ENCODE data around the gene SMIM5. TPM values are rescaled to one million over a fixed set of nuclear protein-coding genes. Genes with fewer than 3 reads are reported as not detected.

Gene SMIM5, protein sequence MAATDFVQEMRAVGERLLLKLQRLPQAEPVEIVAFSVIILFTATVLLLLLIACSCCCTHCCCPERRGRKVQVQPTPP
- under 1 TPM; 0.27 to 0.28 TPM for total RNA-seq

DNA sequence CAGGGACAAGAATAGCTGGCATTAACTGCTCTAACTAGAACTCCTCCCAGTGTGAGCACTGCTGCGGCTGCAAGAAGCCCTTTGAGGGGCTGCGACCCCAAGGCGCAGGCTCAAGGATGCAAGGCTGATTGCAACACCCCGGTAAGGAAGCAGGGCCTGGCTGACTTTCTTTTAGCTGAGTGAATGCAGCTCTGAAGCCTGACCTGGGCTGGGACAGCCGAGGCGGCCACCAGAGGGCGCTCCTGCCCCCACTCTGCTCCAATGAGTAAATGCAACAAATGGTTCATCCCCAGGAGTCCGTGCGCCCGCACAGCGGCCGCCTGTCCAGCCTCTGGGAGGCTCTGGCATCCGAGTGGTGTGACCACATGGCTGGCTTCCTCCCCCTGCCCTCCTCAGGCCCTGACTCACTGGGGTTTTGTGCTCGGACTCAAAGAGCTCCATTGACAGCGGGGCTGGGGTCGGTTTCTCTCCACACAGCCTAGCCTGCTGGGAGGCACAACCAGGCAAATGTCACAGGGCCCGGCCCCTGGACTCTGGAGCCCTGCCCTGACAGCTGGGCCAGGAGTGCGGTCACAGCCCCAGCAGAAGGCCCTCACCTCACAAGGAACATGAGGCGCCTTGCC lies at the start of gene SMIM5:
TSS of gene SMIM5 (plus strand) at position 572 of the 623 bp plus-strand sequence. CDS start 6,768 bp downstream, outside the sequence.
- no peaks in the 10 kb centered on the region for H3K27me3 ChIP-seq (replicated peaks; ENCODE audit: insufficient read depth)
- H3K27ac ChIP-seq: peak within 1 kb of the TSS; percentile 64 to 71
- DNase-seq (ENCODE audit: low spot score) (peak; percentile 50), ATAC-seq (ENCODE audit: insufficient number of reproducible peaks, low FRiP score, low read depth) (peak; percentile 64)
- H3K36me3 ChIP-seq: peaks cover 5% of the 10 kb centered on the region
- H3K4me3 ChIP-seq: peak within 1 kb of the TSS; percentile 36
- H3K4me1 ChIP-seq (ENCODE audit: control insufficient read depth in 1 of 2, low read depth in 2 of 2): peaks cover 10 to 23% of the 10 kb centered on the region in 2 donors
- no peaks in the 10 kb centered on the region for H3K9me3 ChIP-seq
- TF ChIP-seq, protein P1, sequence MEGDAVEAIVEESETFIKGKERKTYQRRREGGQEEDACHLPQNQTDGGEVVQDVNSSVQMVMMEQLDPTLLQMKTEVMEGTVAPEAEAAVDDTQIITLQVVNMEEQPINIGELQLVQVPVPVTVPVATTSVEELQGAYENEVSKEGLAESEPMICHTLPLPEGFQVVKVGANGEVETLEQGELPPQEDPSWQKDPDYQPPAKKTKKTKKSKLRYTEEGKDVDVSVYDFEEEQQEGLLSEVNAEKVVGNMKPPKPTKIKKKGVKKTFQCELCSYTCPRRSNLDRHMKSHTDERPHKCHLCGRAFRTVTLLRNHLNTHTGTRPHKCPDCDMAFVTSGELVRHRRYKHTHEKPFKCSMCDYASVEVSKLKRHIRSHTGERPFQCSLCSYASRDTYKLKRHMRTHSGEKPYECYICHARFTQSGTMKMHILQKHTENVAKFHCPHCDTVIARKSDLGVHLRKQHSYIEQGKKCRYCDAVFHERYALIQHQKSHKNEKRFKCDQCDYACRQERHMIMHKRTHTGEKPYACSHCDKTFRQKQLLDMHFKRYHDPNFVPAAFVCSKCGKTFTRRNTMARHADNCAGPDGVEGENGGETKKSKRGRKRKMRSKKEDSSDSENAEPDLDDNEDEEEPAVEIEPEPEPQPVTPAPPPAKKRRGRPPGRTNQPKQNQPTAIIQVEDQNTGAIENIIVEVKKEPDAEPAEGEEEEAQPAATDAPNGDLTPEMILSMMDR (IDR thresholded peaks at IDR 0.05): peak; percentile 96

DNA sequence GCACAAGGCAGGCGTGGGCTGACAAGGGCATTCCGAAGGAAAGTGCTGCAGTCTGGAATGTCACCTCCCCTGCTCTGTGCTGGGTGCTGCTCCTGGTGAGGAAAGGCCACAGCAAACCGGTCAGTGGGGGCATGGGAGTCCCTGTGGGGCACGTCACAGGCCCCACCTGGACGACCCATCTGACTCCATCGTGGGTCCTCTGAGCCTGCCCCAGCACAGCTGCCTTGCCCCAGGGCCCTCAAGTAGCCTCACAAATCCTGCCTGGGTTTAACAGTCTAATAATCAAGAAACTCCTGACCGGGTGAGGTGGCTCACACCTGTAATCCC lies 48.4 kb upstream of the SMIM5 start:
- Histone ChIP-seq H3K4me1 (ENCODE audit: control insufficient read depth in 1 of 2, low read depth in 2 of 2) (peaks cover 0 to 20% of the 10 kb centered on the region in 2 donors), H3K4me3 (no peak overlapping the region), H3K27me3 (replicated peaks; ENCODE audit: insufficient read depth) (no peaks in the 10 kb centered on the region), H3K36me3 (no peaks in the 10 kb centered on the region), H3K9me3 (no peaks in the 10 kb centered on the region), H3K27ac (no peak overlapping the region)
- DNase-seq (ENCODE audit: low spot score) (no peak), ATAC-seq (ENCODE audit: insufficient number of reproducible peaks, low FRiP score, low read depth) (no peak)
- TF ChIP-seq, protein P1 (IDR thresholded peaks at IDR 0.05): no peak

DNA sequence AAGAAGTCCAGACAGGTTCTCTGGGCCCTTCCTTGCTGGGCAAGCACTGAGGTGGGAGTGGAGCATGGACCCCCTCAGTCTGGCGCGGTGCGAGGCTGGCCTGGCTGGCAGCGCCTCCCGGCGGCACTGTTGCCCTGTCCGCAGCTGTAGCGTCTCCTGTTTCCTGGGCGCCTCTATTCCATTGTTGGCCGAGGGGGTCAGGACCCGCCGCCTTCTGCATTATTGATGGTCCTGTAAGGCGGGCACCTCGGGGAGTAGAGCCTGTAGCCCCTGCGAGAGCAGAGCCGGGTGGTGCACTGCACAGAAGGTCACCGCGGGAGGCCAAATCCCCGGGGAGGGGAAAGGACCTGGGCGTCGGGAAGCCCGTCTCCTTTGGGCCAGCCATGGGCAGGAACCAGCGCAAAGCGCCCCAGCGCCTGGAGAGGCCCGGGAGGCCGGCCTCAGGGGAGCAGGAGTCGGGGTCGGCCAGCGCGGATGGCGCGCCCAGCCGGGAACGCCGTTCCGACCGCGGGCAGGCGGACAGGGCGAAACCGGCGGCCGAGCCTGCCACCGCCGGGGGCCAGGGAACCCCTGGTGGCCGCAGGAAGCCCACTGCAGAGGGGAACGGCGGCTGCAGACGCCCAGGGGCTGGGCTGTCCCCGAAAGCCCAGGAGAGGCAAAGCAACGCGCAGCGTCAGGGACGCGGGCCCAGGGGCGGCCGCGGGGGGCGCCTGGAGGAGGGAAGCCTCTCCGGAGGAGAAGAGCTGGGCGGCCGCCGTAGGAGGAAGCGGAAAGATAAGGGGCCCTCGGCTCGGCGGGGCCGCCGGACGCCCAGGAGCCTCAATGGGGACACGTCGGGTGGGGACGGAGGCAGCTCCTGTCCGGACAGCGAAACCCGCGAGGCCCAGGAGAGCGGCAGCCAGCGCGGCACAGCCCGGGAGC lies 45.3 kb upstream of the SMIM5 start, which contains the start of gene MYO15B:
TSS of gene MYO15B (plus strand) at position 126 of the 921 bp plus-strand sequence. CDS start at position 384, 258 bp downstream.
- peak within 1 kb of the TSS; percentile 85 for H3K4me3 ChIP-seq
- DNase-seq (ENCODE audit: low spot score): no peak
- no peaks in the 10 kb centered on the region for H3K36me3 ChIP-seq
- peak within 1 kb of the TSS; percentile 76 to 82 for H3K27ac ChIP-seq
- no peak for ATAC-seq (ENCODE audit: insufficient number of reproducible peaks, low FRiP score, low read depth)
- no peaks in the 10 kb centered on the region for H3K27me3 ChIP-seq (replicated peaks; ENCODE audit: insufficient read depth)
- no peaks in the 10 kb centered on the region for H3K9me3 ChIP-seq
- TF ChIP-seq, protein P1 (IDR thresholded peaks at IDR 0.05): peak; percentile 36
- H3K4me1 ChIP-seq (ENCODE audit: control insufficient read depth in 1 of 2, low read depth in 2 of 2): peaks cover 0 to 22% of the 10 kb centered on the region in 2 donors

DNA sequence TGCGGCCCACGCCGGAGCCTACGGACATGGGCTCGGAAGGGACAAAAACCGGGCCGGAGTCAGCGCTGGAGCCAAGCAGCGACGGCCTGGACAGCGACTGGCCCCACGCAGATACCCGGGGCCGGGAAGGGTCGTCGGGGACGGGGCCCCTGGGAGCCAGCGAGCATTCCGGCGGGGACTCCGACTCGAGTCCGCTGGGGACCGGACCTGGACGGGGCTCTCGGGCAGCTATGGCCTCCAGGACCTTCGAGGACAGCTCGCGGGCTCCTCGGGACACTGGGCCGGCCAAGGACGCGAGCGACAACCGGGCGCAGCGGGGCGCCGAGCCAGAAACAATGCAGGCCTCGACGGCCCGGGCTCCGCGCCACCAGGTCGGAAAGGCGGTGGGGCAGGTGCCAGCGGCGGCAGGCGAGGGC lies 44.6 kb upstream of the SMIM5 start:
- Histone ChIP-seq H3K27ac (peak overlapping the region; percentile 76 to 82), H3K27me3 (replicated peaks; ENCODE audit: insufficient read depth) (no peaks in the 10 kb centered on the region), H3K4me1 (ENCODE audit: control insufficient read depth in 1 of 2, low read depth in 2 of 2) (peaks cover 0 to 22% of the 10 kb centered on the region in 2 donors), H3K36me3 (no peaks in the 10 kb centered on the region), H3K4me3 (peak overlapping the region; percentile 85), H3K9me3 (no peaks in the 10 kb centered on the region)
- TF ChIP-seq, protein P1 (IDR thresholded peaks at IDR 0.05): no peak
- ATAC-seq (ENCODE audit: insufficient number of reproducible peaks, low FRiP score, low read depth) (peak; percentile 11), DNase-seq (ENCODE audit: low spot score) (no peak)

Data from thoracic aorta (tissue), 2 donors.